Pericardium fibroblast (primary cell): ENCODE data around the gene MYL12A. TPM values are rescaled to one million over a fixed set of nuclear protein-coding genes. Genes with fewer than 3 reads are reported as not detected.

ENCODE experiments used
- total RNA-seq: library from RNA; depleted of rRNA; stranded (reverse); fragments of >200 nt; gene quantifications from 2 replicates; pipeline ENCODE4 v1.2.3, GENCODE V29; 2015

MYL12A gene
- 330 and 852 TPM in 2 replicates for total RNA-seq

GRCh38 chr18:3247240-3248061, at the start of gene MYL12A:
MYL12A (plus strand) TSS chr18:3247801; CDS start chr18:3253248, 5,447 bp downstream.

GRCh38 chr18:3219631-3220335, 27.8 kb upstream of the MYL12A start, which contains the start of gene MYOM1:
MYOM1 (minus strand) TSS chr18:3219968; CDS start chr18:3215223, 4,745 bp downstream.

GRCh38 chr18:3261373-3262233, 14.0 kb downstream of the MYL12A start, which contains the start of gene MYL12B:
MYL12B (plus strand) TSS chr18:3262133; CDS start chr18:3272899, 10,766 bp downstream.

Other genes starting within 250 kb of the MYL12A start
- gene LPIN2, start 234.7 kb upstream of the MYL12A start, total RNA-seq, result 15.7 and 28.6 TPM in 2 replicates
- gene MYOM1, start 27.8 kb upstream of the MYL12A start, total RNA-seq, result 1.4 and 3.0 TPM in 2 replicates
- gene MYL12B, start 14.3 kb downstream of the MYL12A start, total RNA-seq, result 283 and 526 TPM in 2 replicates
- gene TGIF1, start 202.4 kb downstream of the MYL12A start, total RNA-seq, result 73.5 and 95.0 TPM in 2 replicates